Measurements from ENCODE around the gene CR2.

DNA sequence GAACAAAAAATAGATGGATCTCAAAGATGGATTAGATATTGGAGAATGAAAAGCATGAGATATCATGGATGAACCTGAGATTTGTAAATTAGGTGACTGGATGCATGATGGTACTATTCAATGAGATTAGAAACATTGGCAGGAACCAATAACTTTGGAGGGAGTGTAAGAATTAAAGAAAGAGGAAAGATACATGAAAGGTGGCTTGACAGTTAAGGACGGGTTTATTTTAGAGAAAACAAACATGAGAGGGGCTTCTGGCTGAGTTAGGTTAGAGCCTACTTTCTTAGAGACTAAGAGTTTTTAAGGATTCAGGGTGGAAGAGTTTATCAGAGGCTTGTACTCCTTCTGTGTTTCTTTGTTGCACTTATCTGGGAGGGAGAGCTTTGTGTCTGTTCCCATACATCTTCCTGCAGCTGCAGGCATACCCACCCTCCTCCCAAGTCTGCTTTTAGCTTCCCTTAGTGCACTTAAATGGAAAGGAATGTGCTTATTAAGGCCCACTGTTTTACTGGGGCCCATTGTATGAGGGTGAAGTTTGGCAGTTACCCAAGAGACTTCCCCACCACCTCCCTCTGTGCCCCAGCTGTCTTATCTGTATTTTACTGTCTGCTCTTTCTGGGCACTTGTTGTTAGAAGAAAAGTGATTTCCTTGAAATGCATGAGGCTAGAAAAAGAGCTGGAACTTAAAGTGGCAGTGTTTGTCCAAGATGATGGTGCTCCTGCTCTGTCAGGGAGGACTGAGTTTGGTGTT is 26.1 kb upstream of the CR2 start:
- no peak for TF ChIP-seq POLR2A (IDR thresholded peaks at IDR 0.05)
- TF ChIP-seq, protein P1, sequence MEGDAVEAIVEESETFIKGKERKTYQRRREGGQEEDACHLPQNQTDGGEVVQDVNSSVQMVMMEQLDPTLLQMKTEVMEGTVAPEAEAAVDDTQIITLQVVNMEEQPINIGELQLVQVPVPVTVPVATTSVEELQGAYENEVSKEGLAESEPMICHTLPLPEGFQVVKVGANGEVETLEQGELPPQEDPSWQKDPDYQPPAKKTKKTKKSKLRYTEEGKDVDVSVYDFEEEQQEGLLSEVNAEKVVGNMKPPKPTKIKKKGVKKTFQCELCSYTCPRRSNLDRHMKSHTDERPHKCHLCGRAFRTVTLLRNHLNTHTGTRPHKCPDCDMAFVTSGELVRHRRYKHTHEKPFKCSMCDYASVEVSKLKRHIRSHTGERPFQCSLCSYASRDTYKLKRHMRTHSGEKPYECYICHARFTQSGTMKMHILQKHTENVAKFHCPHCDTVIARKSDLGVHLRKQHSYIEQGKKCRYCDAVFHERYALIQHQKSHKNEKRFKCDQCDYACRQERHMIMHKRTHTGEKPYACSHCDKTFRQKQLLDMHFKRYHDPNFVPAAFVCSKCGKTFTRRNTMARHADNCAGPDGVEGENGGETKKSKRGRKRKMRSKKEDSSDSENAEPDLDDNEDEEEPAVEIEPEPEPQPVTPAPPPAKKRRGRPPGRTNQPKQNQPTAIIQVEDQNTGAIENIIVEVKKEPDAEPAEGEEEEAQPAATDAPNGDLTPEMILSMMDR (IDR thresholded peaks at IDR 0.05): no peak
